Activated CD8-positive, alpha-beta memory T cell treated with anti-CD3 and anti-CD28 coated beads for 1 hour (primary cell): ENCODE measurements around the gene POLR1A.
"Not testable (repeated sequence)": the region's sequence is repeated elsewhere in the genome, so short reads cannot be mapped to it uniquely, and the experiment has no call there.

Experiments
- DNase-seq, 2 donors: peaks; one replicate each; pipeline ENCODE4 v3.0.0-alpha.2; 2020; ENCODE audit warnings: low read depth in 1 of 2; ENCODE audit errors: extremely low read depth in 1 of 2

POLR1A gene

DNA sequence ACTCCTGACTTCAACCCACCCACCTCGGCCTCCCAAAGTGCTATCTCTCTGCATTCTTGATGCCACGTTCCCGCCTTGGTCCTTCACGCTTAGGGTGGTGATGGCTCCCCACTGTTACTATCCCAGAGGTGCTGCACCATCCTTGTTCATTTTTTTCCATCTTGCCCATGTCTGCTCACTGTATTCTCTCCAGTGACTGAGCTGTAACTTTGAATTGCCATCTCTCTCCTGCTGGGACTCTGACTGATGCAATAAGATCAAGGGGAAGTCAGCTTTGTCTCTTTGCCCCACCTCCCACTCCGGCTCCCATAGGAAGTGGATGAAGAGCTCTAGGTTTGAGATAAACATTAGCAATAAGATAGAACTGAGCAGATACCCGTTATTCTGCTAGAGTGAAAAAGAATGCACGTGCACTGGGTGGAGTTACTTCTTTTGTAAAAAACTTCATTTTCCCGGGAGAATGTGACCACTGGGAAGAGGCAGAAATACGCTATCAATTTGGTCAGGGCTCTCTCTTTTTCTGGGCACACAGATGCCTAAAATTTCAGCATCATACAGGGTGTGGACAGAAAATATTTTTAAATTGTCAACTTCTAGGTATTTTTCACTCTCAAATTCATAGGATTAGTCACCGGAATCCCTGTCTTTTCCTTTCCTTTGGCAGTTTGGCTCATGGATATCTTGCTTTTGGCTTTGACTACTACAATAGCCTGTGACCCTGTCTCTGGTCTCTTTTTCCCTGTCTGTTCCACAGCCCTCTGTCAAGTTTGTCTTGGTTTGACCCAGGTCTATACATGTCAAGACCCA is 105.4 kb downstream of the POLR1A start:
- DNase-seq = no peak

DNA sequence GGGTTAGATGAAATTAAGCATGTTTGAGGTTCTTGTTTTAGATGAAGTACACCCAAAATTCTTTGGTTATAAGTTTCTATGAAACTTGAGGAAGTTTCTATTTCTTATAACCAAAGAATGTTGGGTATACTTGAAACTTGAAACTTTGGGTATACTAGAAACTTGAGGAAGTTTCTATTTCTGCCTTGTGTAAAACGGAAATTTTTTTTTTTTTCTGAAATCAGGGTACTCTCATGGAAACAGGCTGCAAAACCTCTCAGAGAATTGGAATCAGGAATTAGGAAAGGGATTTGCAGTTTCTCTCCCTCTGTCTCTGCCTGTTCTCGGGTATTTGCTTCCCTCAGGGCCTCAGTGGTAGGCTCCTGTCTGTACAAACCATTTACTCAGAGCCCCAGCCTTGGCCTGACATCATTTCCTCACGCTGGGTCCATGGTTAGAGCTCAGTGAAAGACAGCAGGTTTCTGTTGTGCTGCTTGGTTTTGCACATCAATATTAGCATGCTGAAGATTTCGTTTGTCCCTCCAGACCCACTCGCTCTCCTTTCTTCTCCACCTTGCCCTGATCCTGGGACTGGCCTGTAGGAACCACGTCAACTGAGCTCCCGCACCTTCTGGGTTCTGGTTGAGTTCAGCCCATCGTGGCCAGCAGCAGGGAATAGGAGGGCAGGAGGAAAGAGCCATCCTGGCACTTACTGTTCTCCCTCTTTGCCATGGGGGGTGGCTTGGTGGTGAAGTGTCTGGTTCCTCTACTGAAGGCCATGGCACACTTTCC is 106.4 kb downstream of the POLR1A start:
- no peak for DNase-seq

DNA sequence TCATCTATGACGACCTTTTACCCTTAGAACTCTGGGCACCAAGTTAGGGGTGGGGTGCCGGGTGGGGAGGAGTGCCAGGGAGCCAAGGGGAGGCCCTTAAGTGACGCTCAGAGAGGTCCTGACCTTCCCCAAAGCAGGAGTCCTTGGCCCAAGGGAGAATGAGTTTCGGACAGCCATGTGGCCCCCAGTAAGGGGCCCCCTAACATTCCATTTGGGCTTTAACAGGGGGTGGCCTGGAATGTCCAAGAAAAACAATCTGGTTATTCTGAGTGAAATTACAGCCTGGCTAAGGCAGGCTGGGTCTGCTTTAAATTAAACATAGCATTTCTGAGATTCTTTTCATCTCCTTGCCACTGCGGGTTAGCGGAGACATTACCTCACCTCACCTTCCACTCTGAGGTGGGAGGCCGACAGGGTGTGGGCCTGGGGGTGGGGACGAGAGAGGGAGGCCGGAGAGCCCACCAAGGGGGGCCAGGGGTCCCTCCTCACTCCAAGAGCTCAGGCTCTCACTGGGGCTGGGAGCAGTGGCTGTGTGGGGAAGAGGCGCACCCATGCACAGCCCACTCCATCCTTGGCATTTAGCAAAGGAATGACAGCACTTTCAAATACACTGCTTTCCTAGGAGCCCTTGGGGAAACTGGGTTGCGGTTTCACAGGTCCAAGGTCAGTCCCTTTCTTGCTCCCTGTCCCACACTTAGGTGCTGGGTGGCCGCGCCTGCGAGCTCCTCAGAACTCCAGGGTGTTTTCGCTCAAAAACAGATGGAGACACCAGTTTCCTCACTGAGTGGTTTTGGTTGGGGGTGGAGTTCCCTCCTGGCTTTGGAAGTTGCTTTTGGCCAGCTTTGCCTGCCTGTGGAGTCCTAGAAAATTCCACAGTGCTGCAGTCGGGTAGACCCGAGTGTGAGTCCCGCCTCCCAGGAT is 107.4 kb downstream of the POLR1A start:
- DNase-seq = no peak

DNA sequence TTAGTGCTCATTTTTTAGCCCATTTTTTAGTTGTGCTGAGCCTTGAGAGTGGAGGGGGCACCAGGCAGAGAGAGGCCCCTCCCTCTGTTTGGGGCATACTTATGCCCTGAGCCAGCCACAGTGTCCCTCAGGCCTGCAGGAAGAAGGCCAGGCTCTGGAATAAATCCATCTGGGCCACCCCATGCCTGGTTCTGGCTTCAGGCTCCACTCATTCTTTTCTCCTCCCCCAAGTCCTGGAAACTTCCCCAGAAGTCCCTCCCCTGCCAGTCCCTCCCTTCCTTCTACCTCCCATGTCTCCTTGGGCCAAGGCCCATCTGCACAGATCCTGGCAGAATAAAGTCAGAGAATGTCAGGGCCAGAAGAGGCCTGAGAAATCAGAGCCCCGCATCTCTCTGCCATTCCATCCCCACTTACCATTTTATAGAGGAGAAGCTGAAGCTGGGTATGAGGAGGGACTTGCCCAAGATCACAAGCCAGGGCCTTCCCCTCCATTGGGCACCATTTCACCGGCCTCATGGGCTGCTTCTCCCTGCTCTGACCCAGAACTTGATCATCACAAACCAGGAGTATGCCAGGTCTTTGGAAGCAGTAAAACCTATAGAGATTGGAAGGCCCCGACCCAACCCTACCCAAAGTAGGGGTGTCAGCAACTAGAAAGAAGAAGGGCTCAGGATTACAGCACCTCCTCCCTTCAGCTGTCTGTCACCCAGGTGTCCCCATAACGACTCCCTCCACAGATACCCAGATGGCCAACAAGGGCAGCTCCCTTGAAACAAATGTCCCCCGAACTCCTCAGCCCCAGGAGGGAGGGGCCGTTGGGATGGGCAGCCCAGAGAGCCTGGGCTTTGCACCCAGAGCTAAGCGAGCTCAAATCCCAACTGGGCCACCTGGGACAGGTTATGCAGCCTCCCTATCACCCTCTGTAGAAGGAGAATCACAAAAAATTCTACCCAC is 108.4 kb downstream of the POLR1A start:
- no peak for DNase-seq

DNA sequence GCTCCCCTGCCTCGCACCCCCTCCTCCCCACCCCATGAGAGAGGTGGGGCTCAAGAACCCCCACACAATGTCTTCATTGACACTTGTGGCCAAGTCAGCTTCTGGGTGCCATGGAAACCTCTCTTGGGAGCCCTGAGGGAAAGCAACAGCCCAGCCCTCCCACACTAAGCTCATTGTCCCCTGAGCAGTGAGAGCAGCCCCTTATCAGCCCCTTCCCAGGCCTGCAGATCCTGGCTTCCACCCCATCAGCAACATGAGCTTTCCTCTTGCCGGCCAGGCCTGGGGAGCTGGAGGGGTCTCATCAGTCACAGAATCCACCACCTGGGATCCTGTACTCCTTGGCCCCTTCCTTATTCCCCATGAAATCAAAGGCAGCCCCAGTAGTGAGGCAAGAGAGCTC is 109.1 kb downstream of the POLR1A start:
- no peak for DNase-seq

DNA sequence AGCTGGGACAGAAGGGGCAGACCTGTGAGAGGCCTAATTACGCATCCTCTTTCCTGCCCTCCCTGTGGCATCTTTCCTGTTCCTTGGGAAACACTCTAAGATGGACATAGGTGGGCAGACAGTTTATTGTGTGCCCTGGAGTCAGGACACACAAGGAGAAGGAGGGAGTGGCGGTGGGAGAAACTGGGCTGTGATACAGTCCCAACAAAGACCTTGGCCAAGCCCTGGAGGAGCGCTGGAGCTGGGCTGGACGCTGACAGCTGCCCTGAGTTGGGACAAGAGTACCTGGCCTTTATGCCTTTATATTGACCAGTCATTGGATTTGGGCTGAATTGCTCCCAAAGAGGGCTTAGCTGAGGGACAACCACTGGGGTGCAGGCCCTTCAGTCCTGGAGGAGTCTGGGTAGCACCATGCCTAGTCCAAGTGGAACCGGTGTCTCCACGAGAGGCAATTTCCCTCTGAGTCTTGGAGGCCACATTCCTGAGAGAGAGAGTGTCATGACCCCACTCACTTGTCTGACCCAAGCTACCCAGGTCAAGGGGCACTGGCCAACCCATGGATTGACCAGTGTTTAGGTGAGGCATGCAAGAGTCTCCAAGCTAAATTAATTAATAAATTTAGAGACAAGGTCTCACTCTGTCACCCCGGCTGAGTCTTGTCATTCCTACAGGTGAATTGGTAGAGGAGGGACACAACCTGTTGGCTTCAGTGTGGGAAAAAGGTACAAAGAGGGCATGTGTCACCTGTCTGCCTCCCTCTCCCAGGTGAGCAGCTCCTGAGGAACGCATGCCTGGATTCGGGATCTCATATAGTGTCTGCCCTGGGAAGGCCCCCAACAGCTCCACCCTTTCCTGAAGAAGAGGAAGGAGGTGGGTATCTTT is 109.8 kb downstream of the POLR1A start:
- no peak for DNase-seq

DNA sequence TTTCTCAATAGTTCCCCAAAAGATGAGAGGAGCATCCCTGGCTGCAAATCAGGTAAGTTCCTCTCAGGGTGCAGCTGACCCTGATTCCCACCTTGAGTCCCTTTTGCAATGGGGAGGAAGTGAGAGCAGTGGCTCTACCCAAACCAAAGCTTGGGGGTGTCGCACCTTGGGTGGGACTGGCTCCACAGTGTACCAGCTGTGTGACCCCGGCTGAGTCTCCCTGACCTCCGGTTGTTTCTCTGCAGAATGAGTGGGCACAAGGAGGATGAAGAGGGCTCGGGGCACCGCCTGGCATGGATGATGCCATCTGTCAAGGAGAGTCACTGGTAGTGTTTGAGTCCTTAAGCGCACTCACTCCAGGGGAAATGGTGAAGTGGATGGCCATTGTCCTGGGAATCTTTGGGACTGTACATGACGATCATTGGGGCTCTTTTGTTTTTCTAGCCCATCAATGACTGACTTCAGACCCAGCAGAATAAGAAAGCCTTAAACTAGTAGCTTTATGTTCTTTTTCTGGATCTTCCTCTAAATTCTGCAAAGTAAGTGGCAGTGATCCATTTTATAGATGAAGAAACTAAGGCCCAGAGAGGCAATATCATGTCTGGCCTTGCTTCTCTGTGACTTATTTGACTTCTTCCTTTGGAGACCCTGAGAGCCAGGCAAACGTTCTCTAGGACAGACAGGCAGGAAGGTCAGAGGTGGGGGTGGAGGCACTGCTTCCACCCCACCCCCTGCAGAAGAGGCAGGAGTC is 110.6 kb downstream of the POLR1A start:
- DNase-seq = no peak

DNA sequence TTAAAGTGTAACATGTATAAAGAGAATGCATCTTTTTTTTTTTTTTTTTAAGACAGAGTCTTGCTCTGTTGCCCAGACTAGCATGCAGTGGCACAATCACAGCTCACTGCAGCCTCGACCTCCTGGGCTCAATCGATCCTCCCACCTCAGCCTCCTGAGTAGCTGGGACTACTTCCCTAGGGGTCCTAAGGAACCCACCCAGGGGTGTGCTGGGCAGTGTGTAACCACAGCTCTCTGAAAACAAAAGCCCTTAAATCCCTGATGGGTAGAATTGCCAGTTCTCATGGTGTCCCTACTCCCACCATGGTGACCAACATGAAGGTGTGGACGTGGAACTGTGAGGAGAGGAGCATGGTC is 111.3 kb downstream of the POLR1A start:
- no peak for DNase-seq

DNA sequence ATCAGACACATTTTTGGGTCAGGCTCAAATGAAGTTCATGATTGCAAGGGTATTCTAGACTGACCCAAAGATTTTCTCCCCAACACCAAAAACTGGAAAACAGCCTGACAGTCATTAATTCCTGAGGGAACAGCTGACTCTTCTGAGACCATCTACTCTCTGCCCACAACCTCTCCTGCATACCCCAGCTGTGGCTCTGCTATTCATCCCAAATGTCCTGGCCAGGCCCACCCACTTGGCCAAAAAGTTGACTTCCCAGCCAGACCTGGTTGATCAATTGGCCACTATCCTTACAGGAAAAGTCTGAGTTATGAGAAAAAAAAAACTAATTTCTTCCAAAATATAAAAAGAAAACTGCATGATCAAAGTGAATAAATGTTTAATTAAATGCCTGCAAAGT is 113.1 kb downstream of the POLR1A start:
- DNase-seq = no peak

DNA sequence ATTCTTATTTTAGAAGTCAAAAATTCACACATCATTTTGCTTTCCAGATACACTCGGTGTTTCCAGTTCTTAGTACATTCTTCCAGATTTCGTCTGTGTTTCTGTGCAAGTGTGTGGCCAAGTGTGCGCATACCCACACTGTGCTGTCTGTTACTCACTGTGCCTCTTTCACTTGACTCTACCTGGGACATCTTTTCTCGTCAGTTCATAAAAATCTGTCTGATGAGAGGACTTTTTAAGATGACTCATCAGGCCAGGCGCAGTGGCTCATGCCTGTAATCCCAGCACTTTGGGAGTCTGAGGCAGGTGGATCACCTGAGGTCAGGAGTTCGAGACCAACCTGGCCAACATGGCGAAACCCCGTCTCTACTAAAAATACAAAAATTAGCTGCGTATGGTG is 113.6 kb downstream of the POLR1A start:
- not testable (repeated sequence) for DNase-seq

DNA sequence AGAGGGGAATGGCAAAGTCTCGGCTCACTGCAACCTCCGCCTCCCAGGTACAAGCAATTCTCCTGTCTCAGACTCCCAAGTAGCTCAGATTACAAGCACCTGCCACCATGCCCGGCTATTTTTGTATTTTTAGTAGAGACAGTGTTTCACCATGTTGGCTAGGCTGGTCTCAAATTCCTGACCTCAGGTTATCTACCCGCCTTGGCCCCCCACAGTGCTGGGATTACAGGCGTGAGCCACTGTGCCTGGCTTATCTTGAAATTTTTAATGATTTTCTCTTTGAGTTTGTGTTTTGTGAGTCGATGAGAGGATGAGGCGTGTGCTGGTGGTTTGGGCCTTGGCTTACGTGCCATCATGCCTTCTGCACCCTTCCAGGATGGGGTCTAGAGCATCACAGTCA is 115.6 kb downstream of the POLR1A start:
- no peak for DNase-seq

DNA sequence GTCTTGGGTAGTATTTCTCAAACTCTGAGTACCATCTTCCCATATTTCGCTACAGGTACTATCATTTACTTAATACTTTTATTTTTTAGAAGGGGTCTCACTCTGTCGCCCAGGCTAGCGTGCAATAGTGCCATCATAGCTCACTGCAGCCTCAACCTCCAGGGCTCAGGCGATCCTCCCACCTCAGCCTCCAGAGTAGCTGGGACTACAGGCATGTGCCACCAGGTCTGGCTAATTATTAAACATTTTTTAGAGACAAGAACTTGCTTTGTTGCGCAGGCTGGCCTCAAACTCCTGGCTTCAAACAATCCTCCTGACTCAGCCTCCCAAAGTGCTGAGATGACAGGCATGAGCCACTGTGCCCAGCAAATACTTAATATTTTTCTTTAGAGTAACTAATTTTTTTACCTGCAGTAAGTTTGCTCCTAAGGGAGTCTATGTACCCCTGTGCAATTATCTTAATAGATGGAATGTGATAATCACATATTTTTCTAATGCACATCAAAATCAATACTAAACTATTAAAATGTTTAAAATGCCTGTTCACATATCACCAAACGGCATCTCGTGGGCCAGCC is 116.3 kb downstream of the POLR1A start:
- DNase-seq = no peak

DNA sequence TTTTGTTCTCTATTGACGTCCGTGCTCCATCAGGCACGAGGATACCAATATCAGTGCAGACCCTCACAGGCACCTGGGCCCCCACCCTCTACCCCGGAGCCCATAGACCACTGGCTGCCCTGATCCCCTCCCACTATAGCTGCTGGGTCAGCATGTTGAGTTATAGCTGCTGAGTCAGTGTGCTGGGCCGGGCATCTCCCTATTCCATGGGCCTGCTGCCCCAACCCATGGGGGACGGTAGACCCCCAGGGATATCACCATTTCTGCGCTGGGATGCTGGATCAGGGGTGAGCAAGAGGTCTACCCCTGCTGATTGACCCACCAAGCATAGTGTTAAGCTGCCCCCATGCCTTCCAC is 116.8 kb downstream of the POLR1A start:
- no peak for DNase-seq

DNA sequence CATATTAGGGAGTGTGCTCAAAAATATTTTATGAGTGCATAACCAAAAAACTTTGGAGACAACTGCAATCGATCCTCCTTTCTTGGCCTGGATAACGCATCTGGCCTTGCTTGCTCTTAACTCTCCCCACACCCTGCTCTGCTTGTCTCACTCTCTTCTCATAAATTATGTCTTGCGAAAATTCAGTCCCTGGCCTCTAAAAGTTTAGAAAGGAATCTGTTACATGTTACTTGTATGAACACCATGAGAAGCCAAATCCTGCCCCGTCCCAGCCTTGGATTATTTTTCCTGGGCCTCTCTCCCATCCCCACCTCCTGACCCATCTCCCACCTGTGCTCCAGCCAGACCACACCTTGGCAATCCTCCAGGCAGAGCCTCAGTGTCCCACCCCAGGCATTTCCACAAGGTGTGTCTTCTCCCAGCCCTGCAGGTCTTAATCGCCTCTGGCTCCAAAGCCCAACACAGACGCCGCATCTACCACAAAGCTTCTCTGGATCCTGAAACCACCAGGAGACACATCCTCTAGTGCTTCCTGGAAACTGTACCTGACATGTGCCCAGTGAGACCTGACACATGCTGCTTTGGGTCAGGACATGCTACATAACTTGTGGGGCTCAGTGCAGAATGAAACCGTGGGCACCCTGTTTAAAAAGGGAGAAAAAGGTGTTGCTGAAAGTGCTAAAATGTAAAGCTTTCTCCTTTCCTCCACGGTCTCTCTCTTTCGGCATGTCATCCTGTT is 117.3 kb downstream of the POLR1A start:
- no peak for DNase-seq

DNA sequence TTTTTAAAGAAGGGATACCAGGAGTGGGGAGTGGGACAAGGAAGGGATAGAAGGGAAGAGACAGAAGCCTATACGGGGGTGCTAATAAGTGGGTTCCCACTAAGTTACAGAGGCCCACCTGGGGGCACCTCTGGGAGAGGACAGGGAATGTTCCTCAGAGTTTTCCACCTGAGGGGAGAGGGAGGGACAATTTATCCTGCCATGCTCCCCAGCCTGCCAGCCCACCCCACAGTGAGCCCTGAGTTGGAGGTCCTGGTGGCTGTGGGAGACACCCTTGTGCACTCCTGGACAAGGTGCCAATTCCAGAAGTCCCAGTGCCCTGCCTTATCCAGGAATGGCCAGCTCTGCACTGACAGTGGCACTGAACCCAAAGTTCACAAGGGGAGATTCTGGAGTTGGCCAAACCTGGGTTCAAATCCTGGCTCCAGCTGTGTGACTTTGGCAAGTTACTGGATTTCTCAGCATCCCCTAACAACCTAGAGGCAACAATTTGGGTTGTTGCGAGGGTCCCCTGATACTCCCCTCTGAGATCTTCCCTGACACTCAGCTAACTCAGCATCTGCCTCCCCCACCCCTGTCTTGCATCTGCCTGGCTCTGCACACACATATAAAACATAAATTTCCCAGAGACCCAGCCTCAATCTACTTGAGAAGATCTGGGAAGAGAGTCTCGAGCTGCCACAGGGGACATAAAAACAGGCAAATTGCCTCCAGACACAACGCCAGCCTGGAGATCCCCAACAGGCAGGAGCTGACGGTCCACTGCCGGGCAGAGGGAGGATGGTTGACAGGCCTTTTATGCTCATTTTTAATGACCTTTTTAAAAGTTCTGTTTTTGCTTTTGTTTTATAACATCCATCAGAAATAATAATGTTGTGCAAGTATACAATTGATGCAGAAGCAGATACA is 118.2 kb downstream of the POLR1A start:
- DNase-seq = no peak

DNA sequence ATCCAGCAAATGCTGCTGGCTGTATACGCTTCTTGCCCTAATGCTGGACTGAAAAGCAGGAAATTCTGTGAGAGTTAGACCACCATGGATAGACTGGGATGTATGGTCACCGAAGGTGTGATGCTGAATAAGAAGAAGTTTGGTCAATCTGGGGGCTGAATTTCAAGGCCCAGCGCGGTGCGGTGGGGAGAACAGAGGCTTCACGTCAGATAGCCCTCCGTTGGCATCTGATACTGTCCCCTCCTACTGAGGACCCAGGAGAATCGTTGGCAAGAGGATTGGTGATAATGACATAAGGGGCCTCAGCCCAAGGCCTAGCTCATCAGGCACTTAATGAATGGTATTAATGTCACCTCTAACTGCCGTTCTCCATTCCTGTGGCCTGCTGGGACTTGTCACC is 119.6 kb downstream of the POLR1A start:
- no peak for DNase-seq

DNA sequence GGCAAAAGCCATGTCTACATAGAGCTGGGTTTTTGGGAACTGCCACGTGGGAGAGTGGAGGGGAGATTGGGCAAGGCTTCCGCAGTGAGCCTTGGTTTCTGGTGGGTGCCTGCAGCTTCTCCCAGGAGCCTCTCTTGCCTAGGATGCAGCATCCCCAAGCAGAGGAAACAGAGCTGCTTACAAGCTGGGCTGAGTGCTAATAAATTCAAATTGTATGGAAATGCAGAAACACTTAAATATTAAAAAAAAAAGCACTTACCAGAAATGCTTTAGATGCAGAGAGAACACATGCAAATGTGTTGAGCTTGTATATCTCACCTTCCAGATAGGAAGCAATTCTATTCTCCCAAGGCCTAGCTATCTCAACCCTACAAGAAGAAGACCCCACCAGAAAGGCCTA is 120.9 kb downstream of the POLR1A start:
- DNase-seq = no peak
